HepG2 (cell line): ENCODE results near the gene KAT14. TPM values are rescaled to one million over a fixed set of nuclear protein-coding genes. Genes with fewer than 3 reads are reported as not detected.
"Not testable (repeated sequence)": the region's sequence is repeated elsewhere in the genome, so short reads cannot be mapped to it uniquely, and the experiment has no call there.

Experiments used
- ATAC-seq: fragments of 200-7000 bp; cut with Tn5 transposase; 3 replicates; pipeline ENCODE4 v1.9.1; 2020; ENCODE audit warnings: mild to moderate bottlenecking, moderate library complexity
- BruUV-seq: library from RNA; stranded (reverse); fragments of 400-500 nt; replicated peaks from 2 replicates; lab custom pipeline; 2021; lab: Mats Ljungman, UMichigan
- CTCF ChIA-PET: fragments of 300-600 bp; formaldehyde crosslinking; extraction: SDS; loops from one replicate; lab custom pipeline; 2021; ENCODE audit warnings: low total read pairs, inconsistent platforms, low intra/inter-chr PET ratio; lab: Yijun Ruan, JAX
- POLR2A ChIA-PET: fragments of 350-600 bp; sonication (Branson Sonifier 250); formaldehyde crosslinking; loops from one replicate; lab custom pipeline; 2020; ENCODE audit warnings: antibody characterized with exemption, inconsistent platforms; lab: Yijun Ruan, JAX
- DNase-seq: peaks from one replicate; pipeline ENCODE4 v3.0.0-alpha.2; 2015; ENCODE audit warnings: low spot score
- FAIRE-seq: peaks from 3 replicates; lab custom pipeline; 2011; peaks lifted over from hg19 to GRCh38; lab: Jason Lieb, UNC
- H2AFZ ChIP-seq: one replicate; pipeline ENCODE4 v1.6.1; 2011; ENCODE audit warnings: low read length, inconsistent platforms
- H3K27ac ChIP-seq: fragments of 300-600 bp; 3 replicates; pipeline ENCODE4 v1.8.0; 2011; ENCODE audit warnings: mixed run types, mild to moderate bottlenecking, mixed read lengths, low read length, inconsistent platforms; ENCODE audit not compliant: insufficient read depth; ENCODE audit errors: extremely low read length
- H3K27me3 ChIP-seq, 2 experiments: fragments of 200-600 bp in 1 of 2; 2 replicates in 1 of 2; 3 replicates in 1 of 2; pipeline versions ENCODE4 v1.6.0 to v1.8.0; 2011; ENCODE audit warnings: low read length in 2 of 2, mild to moderate bottlenecking in 2 of 2, moderate library complexity in 2 of 2, inconsistent platforms in 1 of 2; ENCODE audit not compliant: insufficient read depth in 2 of 2, control insufficient read depth in 1 of 2
- H3K36me3 ChIP-seq, 2 experiments: fragments of 200-600 bp in 1 of 2; replicated peaks in 1 of 2; 2 replicates in 1 of 2; 3 replicates in 1 of 2; pipeline versions ENCODE4 v1.5.1 to v1.8.0; 2011; ENCODE audit warnings: low read length in 2 of 2, inconsistent platforms in 1 of 2; ENCODE audit not compliant: insufficient read depth in 2 of 2, control insufficient read depth in 1 of 2
- H3K4me1 ChIP-seq: 2 replicates; pipeline ENCODE4 v1.5.1; 2012; ENCODE audit warnings: low read length, inconsistent platforms; ENCODE audit not compliant: insufficient read depth
- H3K4me2 ChIP-seq: 2 replicates; pipeline ENCODE4 v1.6.0; 2011; ENCODE audit warnings: low read depth, low read length, inconsistent platforms
- H3K4me3 ChIP-seq, 3 experiments: fragments of 200-600 bp in 1 of 3; sonication (generic), shearing (Covaris generic) in 1 of 3; replicated peaks in 1 of 3; 2 replicates each; pipeline ENCODE4 v1.5.1; 2011 to 2016; ENCODE audit warnings: low read length in 3 of 3, inconsistent platforms in 2 of 3, low read depth in 2 of 3, mild to moderate bottlenecking in 2 of 3, control low read depth in 1 of 3, mixed read lengths in 1 of 3; ENCODE audit not compliant: insufficient read depth in 1 of 3
- H3K79me2 ChIP-seq: one replicate; pipeline ENCODE4 v1.6.1; 2011; ENCODE audit warnings: low read length, inconsistent platforms; ENCODE audit not compliant: insufficient read depth
- H3K9ac ChIP-seq: 2 replicates; pipeline ENCODE4 v1.6.0; 2011; ENCODE audit warnings: mild to moderate bottlenecking, low read depth, low read length, inconsistent platforms; ENCODE audit not compliant: insufficient read depth
- H3K9me3 ChIP-seq: 2 replicates; pipeline ENCODE4 v1.5.1; 2012; ENCODE audit warnings: mild to moderate bottlenecking, low read length
- H4K20me1 ChIP-seq: 2 replicates; pipeline ENCODE4 v1.6.0; 2011; ENCODE audit warnings: inconsistent platforms, mild to moderate bottlenecking, low read length, moderate library complexity; ENCODE audit not compliant: insufficient read depth
- FOXC1 ChIP-seq: sonication (generic); formaldehyde crosslinking; IDR thresholded peaks from 2 replicates; pipeline ENCODE4 v1.8.0; 2022; ENCODE audit warnings: mild to moderate bottlenecking, missing genetic modification reagents, borderline replicate concordance
- NFIC ChIP-seq: IDR thresholded peaks from 2 replicates; pipeline ENCODE4 v1.6.1; 2012; ENCODE audit warnings: mild to moderate bottlenecking, low read length, inconsistent platforms
- RBAK ChIP-seq: sonication (generic); formaldehyde crosslinking; IDR thresholded peaks from 2 replicates; pipeline ENCODE4 v1.5.1; 2020; ENCODE audit warnings: mild to moderate bottlenecking, missing genetic modification reagents
- ZNF18 ChIP-seq: sonication (generic); formaldehyde crosslinking; IDR thresholded peaks from 2 replicates; pipeline ENCODE4 v1.8.0; 2022; ENCODE audit warnings: mild to moderate bottlenecking, missing genetic modification reagents; ENCODE audit not compliant: insufficient replicate concordance
- WGBS: methylation state at CpG from one replicate; pipeline ENCODE4 v1.1.6; 2017; ENCODE audit warnings: low lambda C conversion rate; 5-methylcytosine and 5-hydroxymethylcytosine counted together
- in situ Hi-C: cut with HindIII; loops from 2 replicates; pipeline ENCODE4 v1.10.0; 2017; ENCODE audit warnings: low pct_unique_long_range_greater_than_20kb; ENCODE audit not compliant: extremely low pct_ligation_motif_present
- intact Hi-C: fragments of 100-400 bp; cut with micrococcal nuclease; formaldehyde crosslinking; loops from one replicate; pipeline ENCODE4 v1.10.0; 2022; ENCODE audit not compliant: unreplicated experiment
- polyA plus RNA-seq, 8 experiments: library from polyadenylated mRNA; depleted of rRNA in 3 of 8; stranded (reverse) in 7 of 8; unstranded in 1 of 8; fragments of >200 nt; fragmentation: Illumina TruSeq in 4 of 8; extraction: Trizol in 4 of 8; gene quantifications; 2 replicates each; pipeline versions ENCODE4 v1.2.1 to v1.2.3, GENCODE V29; 2011 to 2016; ENCODE audit warnings: low read depth in 4 of 8, missing spikeins in 1 of 8, mixed read lengths in 1 of 8; ENCODE audit not compliant: insufficient read depth in 1 of 8
- total RNA-seq, 5 experiments: library from RNA; depleted of rRNA; stranded (reverse); fragments of >200 nt; fragmentation: Illumina TruSeq; extraction: Trizol; gene quantifications; 2 replicates each; pipeline ENCODE4 v1.2.3, GENCODE V29; 2016; ENCODE audit warnings: low read depth in 1 of 5

The KAT14 gene
- total and polyA plus RNA-seq, 2 of the 13 experiments (the other 11 are each of a cell fraction or from before 2014, with no cell fraction given), result 5.1 to 15.1 TPM

- no peak overlapping the region for H3K9ac ChIP-seq
- H3K4me1 ChIP-seq, result peaks cover 7% of the 10 kb centered on the region
- H4K20me1 ChIP-seq, result no peaks in the 10 kb centered on the region
- H3K4me2 ChIP-seq, result no peak overlapping the region
- H3K79me2 ChIP-seq, result no peaks in the 10 kb centered on the region
- H2AFZ ChIP-seq, result no peak overlapping the region
- ChIA-PET POLR2A (interaction anchor here (1.0 kb wide), 1 partner anchor 33 kb away, joined by 3 read pairs; no protein-coding TSS in a partner anchor), CTCF (no interaction called here)
- FAIRE-seq, result no peak
- no TSS peak for BruUV-seq
- peak; percentile 61 for ATAC-seq
- no peaks in the 10 kb centered on the region for H3K9me3 ChIP-seq
- in situ Hi-C loops (no loop called here), intact Hi-C loops (no loop called here)
- TF ChIP-seq FOXC1 (CRISPR knock-in tag) (no peak), RBAK (no peak), ZNF18 (CRISPR knock-in tag) (no peak), NFIC (no peak)
- DNase-seq, result peak; percentile 18
- 40% methylated on average over 1 of the region's 1 CpG for WGBS
- H3K27me3 ChIP-seq, result no peaks in the 10 kb centered on the region
- no peak overlapping the region for H3K27ac ChIP-seq
- peaks cover under 1 to 1% of the 10 kb centered on the region in 2 experiments; a peak in 3 of 5 replicates for H3K36me3 ChIP-seq
- H3K4me3 ChIP-seq, result no peak overlapping the region
These were observed 53.6 kb downstream of the KAT14 start for GRCh38 chr20:18191306-18191705.

- BruUV-seq, H4K20me1 ChIP-seq, POLR2A ChIA-PET, DNase-seq, H3K4me3 ChIP-seq, H3K36me3 ChIP-seq, in situ Hi-C loops, CTCF ChIA-PET, H2AFZ ChIP-seq, FAIRE-seq, H3K4me2 ChIP-seq, H3K27me3 ChIP-seq, H3K9me3 ChIP-seq, H3K4me1 ChIP-seq, ATAC-seq, H3K9ac ChIP-seq, H3K79me2 ChIP-seq, H3K27ac ChIP-seq, intact Hi-C loops: not testable (repeated sequence)
- 78% methylated on average over 17 of the region's 35 CpGs for WGBS
These were observed 56.8 kb downstream of the KAT14 start for GRCh38 chr20:18194461-18194860.
